Erythroblast (primary cell): Measurements from ENCODE around the gene SYT1.

Experiments used
- DNase-seq, 2 experiments: peaks; one replicate each; lab custom pipeline; 2025; lab: John Stamatoyannopoulos, UW
- GATA1 ChIP-seq: IDR thresholded peaks from 2 replicates; pipeline ENCODE4 v1.6.1; 2011; ENCODE audit warnings: low read depth, mild to moderate bottlenecking, control low read depth, low read length, moderate library complexity
- POLR2A ChIP-seq: IDR thresholded peaks from 2 replicates; pipeline ENCODE4 v1.6.1; 2011; ENCODE audit warnings: mild to moderate bottlenecking, low read length

SYT1 gene

GRCh38 chr12:78878459-78878858 lies 13.9 kb downstream of the SYT1 start:
- DNase-seq: no peak
- TF ChIP-seq POLR2A: no peak
- no peak for TF ChIP-seq GATA1

GRCh38 chr12:78878866-78879265 lies 14.3 kb downstream of the SYT1 start:
- DNase-seq: no peak
- TF ChIP-seq GATA1 (no peak), POLR2A (no peak)

GRCh38 chr12:78880078-78880477 lies 15.5 kb downstream of the SYT1 start:
- no peak for TF ChIP-seq POLR2A
- no peak for TF ChIP-seq GATA1
- DNase-seq: no peak

- no peak for TF ChIP-seq GATA1
- TF ChIP-seq POLR2A: no peak
- no peak for DNase-seq
Observed at GRCh38 chr12:78881685-78882084, 17.1 kb downstream of the SYT1 start.

- no peak for TF ChIP-seq POLR2A
- TF ChIP-seq GATA1: no peak
- no peak for DNase-seq
Observed at GRCh38 chr12:78885466-78885865, 20.9 kb downstream of the SYT1 start.

- DNase-seq: peak in 1 of 2 experiments; percentile 13
- no peak for TF ChIP-seq GATA1
- no peak for TF ChIP-seq POLR2A
Observed at GRCh38 chr12:78886719-78887407, 22.3 kb downstream of the SYT1 start.

- no peak for DNase-seq
- TF ChIP-seq POLR2A (no peak), GATA1 (no peak)
Observed at GRCh38 chr12:78887444-78887843, 22.9 kb downstream of the SYT1 start.

- no peak for TF ChIP-seq GATA1
- TF ChIP-seq POLR2A: no peak
- DNase-seq: no peak
Observed at GRCh38 chr12:78888568-78888967, 24.0 kb downstream of the SYT1 start.

GRCh38 chr12:78891646-78892353 lies 27.2 kb downstream of the SYT1 start:
- no peak for TF ChIP-seq POLR2A
- TF ChIP-seq GATA1: no peak
- DNase-seq: no peak

GRCh38 chr12:78898416-78898815 lies 33.8 kb downstream of the SYT1 start:
- DNase-seq: no peak
- no peak for TF ChIP-seq GATA1
- no peak for TF ChIP-seq POLR2A

- TF ChIP-seq POLR2A (no peak), GATA1 (no peak)
- DNase-seq: no peak
Observed at GRCh38 chr12:78914859-78915331, 50.3 kb downstream of the SYT1 start.

- TF ChIP-seq GATA1 (no peak), POLR2A (no peak)
- DNase-seq: no peak
Observed at GRCh38 chr12:78916845-78917480, 52.4 kb downstream of the SYT1 start.

- no peak for TF ChIP-seq POLR2A
- TF ChIP-seq GATA1: no peak
- no peak for DNase-seq
Observed at GRCh38 chr12:78917513-78917912, 52.9 kb downstream of the SYT1 start.

GRCh38 chr12:78918268-78918667 lies 53.7 kb downstream of the SYT1 start:
- no peak for DNase-seq
- TF ChIP-seq POLR2A (no peak), GATA1 (no peak)

GRCh38 chr12:78928200-78929074 lies 63.9 kb downstream of the SYT1 start:
- TF ChIP-seq GATA1 (no peak), POLR2A (no peak)
- no peak for DNase-seq
